IMR-90 (cell line): ENCODE data around the gene PPP2R1B. TPM values are rescaled to one million over a fixed set of nuclear protein-coding genes. Genes with fewer than 3 reads are reported as not detected.
A peak's percentile ranks its signal among the peaks of the same experiment; 100 is the strongest.

Experiments
- ATAC-seq: fragments of 200-7000 bp; cut with Tn5 transposase; 2 replicates; pipeline ENCODE4 v1.9.1; 2020; ENCODE audit warnings: low read depth, mild to moderate bottlenecking, moderate library complexity
- BruUV-seq: library from RNA; stranded (reverse); fragments of 400-500 nt; replicated peaks from 2 replicates; lab custom pipeline; 2021; lab: Mats Ljungman, UMichigan
- CTCF ChIA-PET: fragments of 300-600 bp; formaldehyde crosslinking; extraction: SDS; loops from one replicate; lab custom pipeline; 2021; ENCODE audit warnings: antibody characterized with exemption; lab: Yijun Ruan, JAX
- POLR2A ChIA-PET: fragments of 300-600 bp; sonication (Branson Sonifier 250); formaldehyde crosslinking; loops from one replicate; lab custom pipeline; 2022; ENCODE audit warnings: antibody characterized with exemption; ENCODE audit not compliant: unreplicated experiment; lab: Charles Lee
- DNase-seq: peaks from one replicate; pipeline ENCODE4 v3.0.0; 2013
- H2AFZ ChIP-seq: replicated peaks from 2 replicates; pipeline ENCODE3; 2013; ENCODE audit warnings: low read length, mild to moderate bottlenecking; ENCODE audit not compliant: poor library complexity
- H2AK5ac ChIP-seq: 2 replicates; pipeline ENCODE4 v1.6.1; 2013; ENCODE audit warnings: low read depth, low read length, inconsistent platforms
- H2AK9ac ChIP-seq: replicated peaks from 2 replicates; pipeline ENCODE3; 2013; ENCODE audit warnings: mild to moderate bottlenecking, low read depth, low read length, moderate library complexity; ENCODE audit not compliant: poor library complexity
- H2BK120ac ChIP-seq: 2 replicates; pipeline ENCODE4 v1.6.1; 2013; ENCODE audit warnings: low read depth, low read length, inconsistent platforms
- H2BK15ac ChIP-seq: 3 replicates; pipeline ENCODE4 v1.6.1; 2013; ENCODE audit warnings: low read depth, low read length, inconsistent platforms
- H2BK20ac ChIP-seq: 2 replicates; pipeline ENCODE4 v1.6.1; 2013; ENCODE audit warnings: low read depth, mild to moderate bottlenecking, inconsistent platforms, low read length, moderate library complexity
- H2BK5ac ChIP-seq: 2 replicates; pipeline ENCODE4 v1.6.1; 2013; ENCODE audit warnings: mild to moderate bottlenecking, low read depth, low read length, inconsistent platforms; ENCODE audit not compliant: poor library complexity, severe bottlenecking
- H3K14ac ChIP-seq: replicated peaks from 2 replicates; pipeline ENCODE4 v1.6.1; 2013; ENCODE audit warnings: low read depth, low read length, inconsistent platforms
- H3K18ac ChIP-seq: 2 replicates; pipeline ENCODE4 v1.6.1; 2013; ENCODE audit warnings: low read depth, low read length, control low read depth
- H3K23ac ChIP-seq: 2 replicates; pipeline ENCODE4 v1.6.1; 2013; ENCODE audit warnings: low read depth, low read length, inconsistent platforms
- H3K27ac ChIP-seq: 2 replicates; pipeline ENCODE4 v1.5.1; 2013; ENCODE audit warnings: mild to moderate bottlenecking, control low read depth, low read length; ENCODE audit not compliant: insufficient read depth
- H3K27me3 ChIP-seq: 2 replicates; pipeline ENCODE4 v1.6.1; 2013; ENCODE audit warnings: low read length; ENCODE audit not compliant: control insufficient read depth, insufficient read depth
- H3K36me3 ChIP-seq: 2 replicates; pipeline ENCODE4 v1.6.1; 2013; ENCODE audit warnings: low read length, mixed read lengths; ENCODE audit not compliant: control insufficient read depth, insufficient read depth
- H3K4ac ChIP-seq: 2 replicates; pipeline ENCODE4 v1.6.1; 2013; ENCODE audit warnings: low read depth, low read length, inconsistent platforms
- H3K4me1 ChIP-seq: 2 replicates; pipeline ENCODE4 v1.6.1; 2013; ENCODE audit warnings: low read length, mixed read lengths; ENCODE audit not compliant: control insufficient read depth, insufficient read depth
- H3K4me2 ChIP-seq: 2 replicates; pipeline ENCODE4 v1.6.1; 2013; ENCODE audit warnings: low read depth, mild to moderate bottlenecking, control low read depth, low read length, moderate library complexity
- H3K4me3 ChIP-seq: 2 replicates; pipeline ENCODE4 v1.5.1; 2013; ENCODE audit warnings: low read depth, mild to moderate bottlenecking, control low read depth, low read length, moderate library complexity; ENCODE audit not compliant: insufficient read depth
- H3K56ac ChIP-seq: 2 replicates; pipeline ENCODE4 v1.6.1; 2013; ENCODE audit warnings: low read length, inconsistent platforms; ENCODE audit not compliant: insufficient read depth; ENCODE audit errors: extremely low read depth
- H3K79me1 ChIP-seq, 2 experiments: 2 replicates each; pipeline ENCODE4 v1.6.1; 2013; ENCODE audit warnings: low read length in 2 of 2, inconsistent platforms in 1 of 2, low read depth in 1 of 2
- H3K9ac ChIP-seq: 2 replicates; pipeline ENCODE4 v1.6.1; 2013; ENCODE audit warnings: low read depth, low read length, control low read depth
- H3K9me1 ChIP-seq: 2 replicates; pipeline ENCODE4 v1.6.1; 2013; ENCODE audit warnings: low read length, inconsistent platforms; ENCODE audit not compliant: insufficient read depth
- H3K9me3 ChIP-seq: 2 replicates; pipeline ENCODE4 v1.6.1; 2013; ENCODE audit warnings: low read length; ENCODE audit not compliant: control insufficient read depth, insufficient read depth
- H4K20me1 ChIP-seq: 2 replicates; pipeline ENCODE4 v1.6.1; 2013; ENCODE audit warnings: low read length, inconsistent platforms; ENCODE audit not compliant: insufficient read depth
- H4K5ac ChIP-seq: 2 replicates; pipeline ENCODE4 v1.6.1; 2013; ENCODE audit warnings: mild to moderate bottlenecking, low read depth, low read length, control low read depth
- H4K8ac ChIP-seq, 2 experiments: 2 replicates each; pipeline ENCODE4 v1.6.1; 2013; ENCODE audit warnings: low read depth in 2 of 2, low read length in 2 of 2, control low read depth in 1 of 2, inconsistent platforms in 1 of 2
- H4K91ac ChIP-seq: 2 replicates; pipeline ENCODE4 v1.6.1; 2013; ENCODE audit warnings: low read depth, low read length, inconsistent platforms; ENCODE audit not compliant: insufficient read depth
- CEBPB ChIP-seq: IDR thresholded peaks from 2 replicates; pipeline ENCODE4 v1.6.1; 2012; ENCODE audit warnings: low read depth, low read length, improper control_type of control experiment
- FOS ChIP-seq: fragments of 150-350 bp; IDR thresholded peaks from 2 replicates; pipeline ENCODE4 v1.6.1; 2016; ENCODE audit warnings: low read depth, low read length
- MAZ ChIP-seq: IDR thresholded peaks from 2 replicates; pipeline ENCODE4 v1.6.1; 2012; ENCODE audit warnings: low read depth, mild to moderate bottlenecking, low read length, improper control_type of control experiment, moderate library complexity, borderline replicate concordance
- POLR2A ChIP-seq: IDR thresholded peaks from 2 replicates; pipeline ENCODE4 v1.6.1; 2012; ENCODE audit warnings: mild to moderate bottlenecking, low read depth, low read length
- SMC3 ChIP-seq: fragments of 150-350 bp; IDR thresholded peaks from 2 replicates; pipeline ENCODE4 v1.6.1; 2016; ENCODE audit warnings: low read depth, mild to moderate bottlenecking, antibody characterized with exemption, low read length, moderate library complexity
- WGBS, 2 experiments: methylation state at CpG; one replicate each; pipeline versions ENCODE4 v1.1.5 to v1.1.7; 2013; ENCODE audit warnings: missing lambda C conversion rate in 2 of 2; ENCODE audit not compliant: insufficient read length in 1 of 2; ENCODE audit errors: extremely low coverage in 2 of 2; 5-methylcytosine and 5-hydroxymethylcytosine counted together
- dilution Hi-C: fragments of 300-500 bp; cut with HindIII; formaldehyde crosslinking; loops from one replicate; pipeline ENCODE4 v1.14.3; 2018; ENCODE audit warnings: low sequenced_read_pairs; ENCODE audit not compliant: unreplicated experiment
- in situ Hi-C: fragments of 300-500 bp; cut with MboI; formaldehyde crosslinking; loops from 3 replicates; pipeline ENCODE4 v1.14.3; 2019; ENCODE audit warnings: low sequenced_read_pairs, inconsistent platforms, mixed read lengths
- intact Hi-C: fragments of 100-400 bp; cut with micrococcal nuclease; formaldehyde crosslinking; loops from 2 replicates; pipeline ENCODE4 v1.10.0; 2022
- polyA plus RNA-seq, 3 experiments: library from polyadenylated mRNA; depleted of rRNA; stranded (reverse); fragments of >200 nt; gene quantifications; 2 replicates each; pipeline ENCODE4 v1.2.3, GENCODE V29; 2012; ENCODE audit warnings: low replicate concordance in 1 of 3
- total RNA-seq: library from RNA; depleted of rRNA; stranded (reverse); fragments of >200 nt; gene quantifications from 2 replicates; pipeline ENCODE4 v1.2.3, GENCODE V29; 2012
- TF ChIP-seq, protein P1 (sequence below): fragments of 150-350 bp; IDR thresholded peaks from 2 replicates; pipeline ENCODE4 v1.6.1; 2017; ENCODE audit warnings: mild to moderate bottlenecking, antibody characterized with exemption, low read length, low read depth
- TF ChIP-seq, protein P2 (sequence below): conservative IDR thresholded peaks from 2 replicates; pipeline ENCODE4 v1.5.1; 2012; ENCODE audit warnings: mild to moderate bottlenecking, low read depth, low read length, improper control_type of control experiment

PPP2R1B gene
- total and polyA plus RNA-seq, 2 of the 4 experiments (the other 2 are of a cell fraction): 23.0 to 62.9 TPM

DNA sequence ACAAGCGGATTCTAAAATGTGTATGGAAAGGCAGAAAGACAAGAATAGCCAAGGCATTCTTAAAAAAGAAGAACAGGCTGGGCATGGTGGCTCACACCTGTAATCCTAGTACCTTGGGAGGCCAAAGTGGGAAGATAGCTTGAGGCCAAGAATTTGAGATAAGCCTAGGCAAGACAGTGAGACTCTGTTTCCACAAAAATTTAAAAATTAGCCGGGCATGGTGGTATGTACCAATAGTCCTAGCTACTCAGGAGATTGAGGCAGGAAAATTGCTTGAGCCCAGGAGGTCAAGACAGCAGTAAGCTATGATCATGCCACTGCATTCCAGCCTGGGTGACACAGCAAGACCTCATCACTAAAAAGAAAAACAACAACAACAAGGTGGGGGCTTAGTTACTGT lies 46.0 kb upstream of the PPP2R1B start:
- Histone ChIP-seq H3K18ac (no peak overlapping the region; the same call in 1 of the 2 replicates), H4K5ac (peak overlapping the region; percentile 71; the same call in 1 of the 2 replicates), H2BK5ac (no peak overlapping the region), H3K79me1 (peaks cover 3% of the 10 kb centered on the region in 2 experiments; a peak in 1 of 4 replicates), H3K4me2 (no peak overlapping the region), H3K23ac (no peak overlapping the region), H3K9ac (no peak overlapping the region), H2BK15ac (no peak overlapping the region), H2AK5ac (no peak overlapping the region), H3K56ac (no peak overlapping the region), H3K27me3 (no peaks in the 10 kb centered on the region), H2BK120ac (no peak overlapping the region), H3K9me3 (no peaks in the 10 kb centered on the region), H2AK9ac (no peak overlapping the region), H4K20me1 (no peaks in the 10 kb centered on the region), H4K91ac (no peak overlapping the region), H4K8ac (no peak overlapping the region), H3K14ac (no peak overlapping the region), H3K4me3 (no peak overlapping the region), H3K9me1 (peaks cover 6% of the 10 kb centered on the region; the same call in 1 of the 2 replicates), H3K4ac (no peak overlapping the region), H3K36me3 (peaks cover 8% of the 10 kb centered on the region; the same call in 1 of the 2 replicates), H3K27ac (no peak overlapping the region), H2BK20ac (no peak overlapping the region), H2AFZ (no peak overlapping the region), H3K4me1 (peaks cover 6% of the 10 kb centered on the region)
- DNase-seq (no peak), ATAC-seq (no peak)
- intact Hi-C loops (no loop called here), dilution Hi-C loops (no loop called here), in situ Hi-C loops (no loop called here)
- 88% methylated on average over 1 of the region's 2 CpGs; no CpG with 5 or more reads in 1 of the 2 experiments for WGBS, 2 experiments
- ChIA-PET POLR2A (no interaction called here), CTCF (no interaction called here)
- TF ChIP-seq, protein P1, sequence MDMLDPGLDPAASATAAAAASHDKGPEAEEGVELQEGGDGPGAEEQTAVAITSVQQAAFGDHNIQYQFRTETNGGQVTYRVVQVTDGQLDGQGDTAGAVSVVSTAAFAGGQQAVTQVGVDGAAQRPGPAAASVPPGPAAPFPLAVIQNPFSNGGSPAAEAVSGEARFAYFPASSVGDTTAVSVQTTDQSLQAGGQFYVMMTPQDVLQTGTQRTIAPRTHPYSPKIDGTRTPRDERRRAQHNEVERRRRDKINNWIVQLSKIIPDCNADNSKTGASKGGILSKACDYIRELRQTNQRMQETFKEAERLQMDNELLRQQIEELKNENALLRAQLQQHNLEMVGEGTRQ: no peak
- TF ChIP-seq CEBPB (no peak), FOS (no peak), SMC3 (no peak), POLR2A (no peak), MAZ (no peak)
- TF ChIP-seq, protein P2, sequence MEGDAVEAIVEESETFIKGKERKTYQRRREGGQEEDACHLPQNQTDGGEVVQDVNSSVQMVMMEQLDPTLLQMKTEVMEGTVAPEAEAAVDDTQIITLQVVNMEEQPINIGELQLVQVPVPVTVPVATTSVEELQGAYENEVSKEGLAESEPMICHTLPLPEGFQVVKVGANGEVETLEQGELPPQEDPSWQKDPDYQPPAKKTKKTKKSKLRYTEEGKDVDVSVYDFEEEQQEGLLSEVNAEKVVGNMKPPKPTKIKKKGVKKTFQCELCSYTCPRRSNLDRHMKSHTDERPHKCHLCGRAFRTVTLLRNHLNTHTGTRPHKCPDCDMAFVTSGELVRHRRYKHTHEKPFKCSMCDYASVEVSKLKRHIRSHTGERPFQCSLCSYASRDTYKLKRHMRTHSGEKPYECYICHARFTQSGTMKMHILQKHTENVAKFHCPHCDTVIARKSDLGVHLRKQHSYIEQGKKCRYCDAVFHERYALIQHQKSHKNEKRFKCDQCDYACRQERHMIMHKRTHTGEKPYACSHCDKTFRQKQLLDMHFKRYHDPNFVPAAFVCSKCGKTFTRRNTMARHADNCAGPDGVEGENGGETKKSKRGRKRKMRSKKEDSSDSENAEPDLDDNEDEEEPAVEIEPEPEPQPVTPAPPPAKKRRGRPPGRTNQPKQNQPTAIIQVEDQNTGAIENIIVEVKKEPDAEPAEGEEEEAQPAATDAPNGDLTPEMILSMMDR: no peak
- BruUV-seq: no TSS peak
